Muscle layer of duodenum (tissue), 2 donors: ENCODE data around the gene THRA.

Experiments
- H3K27ac ChIP-seq: one replicate; pipeline ENCODE4 v1.7.0; 2013; ENCODE audit warnings: mild to moderate bottlenecking, low read length
- H3K27me3 ChIP-seq: one replicate; pipeline ENCODE4 v1.7.0; 2013; ENCODE audit warnings: low read depth, mild to moderate bottlenecking, control low read depth, low read length
- H3K36me3 ChIP-seq, 2 donors: one replicate each; pipeline ENCODE4 v1.7.0; 2013; ENCODE audit warnings: low read length in 2 of 2, control low read depth in 1 of 2, mild to moderate bottlenecking in 1 of 2; ENCODE audit not compliant: insufficient read depth in 2 of 2, control insufficient read depth in 1 of 2
- H3K4me1 ChIP-seq, 2 donors: one replicate each; pipeline ENCODE4 v1.7.0; 2013; ENCODE audit warnings: low read length in 2 of 2, mild to moderate bottlenecking in 2 of 2, control low read depth in 1 of 2, moderate library complexity in 1 of 2; ENCODE audit not compliant: insufficient read depth in 2 of 2, control insufficient read depth in 1 of 2
- H3K4me3 ChIP-seq, 2 donors: one replicate each; pipeline ENCODE4 v1.7.0; 2013; ENCODE audit warnings: low read length in 2 of 2, low read depth in 1 of 2, mild to moderate bottlenecking in 1 of 2
- H3K9me3 ChIP-seq, 2 donors: one replicate each; pipeline ENCODE4 v1.7.0; 2013; ENCODE audit warnings: low read length in 2 of 2, control low read depth in 1 of 2, mild to moderate bottlenecking in 1 of 2; ENCODE audit not compliant: control insufficient read depth in 1 of 2
- donor health status: healthy.

Gene THRA

GRCh38 chr17:40097931-40098845 lies 35.4 kb downstream of the THRA start:
- Histone ChIP-seq H3K36me3 (peaks cover 38 to 52% of the 10 kb centered on the region in 2 donors), H3K4me1 (peaks cover 43 to 67% of the 10 kb centered on the region in 2 donors), H3K27ac (peak overlapping the region; percentile 99), H3K27me3 (no peaks in the 10 kb centered on the region), H3K4me3 (peak overlapping the region; percentile 64 to 95), H3K9me3 (no peaks in the 10 kb centered on the region)

GRCh38 chr17:40098846-40099618 lies 36.3 kb downstream of the THRA start:
- H3K27me3 ChIP-seq: no peaks in the 10 kb centered on the region
- H3K27ac ChIP-seq: peak overlapping the region; percentile 99
- H3K9me3 ChIP-seq: no peaks in the 10 kb centered on the region
- H3K4me3 ChIP-seq: peak overlapping the region; percentile 88 to 95
- H3K4me1 ChIP-seq: peaks cover 51 to 66% of the 10 kb centered on the region in 2 donors
- peaks cover 30 to 43% of the 10 kb centered on the region in 2 donors for H3K36me3 ChIP-seq

GRCh38 chr17:40099619-40100418 lies 37.1 kb downstream of the THRA start:
- peak overlapping the region; percentile 98 for H3K27ac ChIP-seq
- no peaks in the 10 kb centered on the region for H3K27me3 ChIP-seq
- peaks cover 57 to 66% of the 10 kb centered on the region in 2 donors for H3K4me1 ChIP-seq
- H3K9me3 ChIP-seq: no peaks in the 10 kb centered on the region
- H3K36me3 ChIP-seq: peaks cover 23 to 38% of the 10 kb centered on the region in 2 donors
- peak overlapping the region; percentile 88 to 95 for H3K4me3 ChIP-seq

- Histone ChIP-seq H3K36me3 (peaks cover 18 to 32% of the 10 kb centered on the region in 2 donors), H3K27me3 (no peaks in the 10 kb centered on the region), H3K9me3 (no peaks in the 10 kb centered on the region), H3K27ac (peak within 1 kb of the TSS; percentile 98), H3K4me1 (peaks cover 62 to 66% of the 10 kb centered on the region in 2 donors), H3K4me3 (peak within 1 kb of the TSS; percentile 88 to 95)
Measured at GRCh38 chr17:40100419-40100668, 37.6 kb downstream of the THRA start, which contains the start of gene NR1D1. TSS of gene NR1D1 (minus strand) at chr17:40100589. CDS start at chr17:40100094, 495 bp downstream.

GRCh38 chr17:40100669-40101366 lies 38.1 kb downstream of the THRA start:
- peaks cover 18 to 30% of the 10 kb centered on the region in 2 donors for H3K36me3 ChIP-seq
- peaks cover 66 to 67% of the 10 kb centered on the region in 2 donors for H3K4me1 ChIP-seq
- H3K27me3 ChIP-seq: no peaks in the 10 kb centered on the region
- H3K9me3 ChIP-seq: no peaks in the 10 kb centered on the region
- H3K27ac ChIP-seq: peak overlapping the region; percentile 98
- H3K4me3 ChIP-seq: peak overlapping the region; percentile 88 to 95

GRCh38 chr17:40101367-40102210 lies 38.8 kb downstream of the THRA start:
- H3K27ac ChIP-seq: peak overlapping the region; percentile 98
- H3K4me1 ChIP-seq: peaks cover 66 to 69% of the 10 kb centered on the region in 2 donors
- H3K27me3 ChIP-seq: no peaks in the 10 kb centered on the region
- H3K36me3 ChIP-seq: peaks cover 11 to 23% of the 10 kb centered on the region in 2 donors
- peak overlapping the region; percentile 88 to 95 for H3K4me3 ChIP-seq
- H3K9me3 ChIP-seq: no peaks in the 10 kb centered on the region

GRCh38 chr17:40103071-40103661 lies 40.4 kb downstream of the THRA start:
- Histone ChIP-seq H3K27ac (peak overlapping the region; percentile 83), H3K9me3 (no peaks in the 10 kb centered on the region), H3K4me3 (no peak overlapping the region), H3K4me1 (peaks cover 64 to 67% of the 10 kb centered on the region in 2 donors), H3K27me3 (no peaks in the 10 kb centered on the region), H3K36me3 (peaks cover 0 to 9% of the 10 kb centered on the region in 2 donors)

GRCh38 chr17:40103688-40104087 lies 40.9 kb downstream of the THRA start:
- no peak overlapping the region for H3K4me3 ChIP-seq
- peak overlapping the region; percentile 83 for H3K27ac ChIP-seq
- peaks cover 0 to 4% of the 10 kb centered on the region in 2 donors for H3K36me3 ChIP-seq
- no peaks in the 10 kb centered on the region for H3K9me3 ChIP-seq
- no peaks in the 10 kb centered on the region for H3K27me3 ChIP-seq
- H3K4me1 ChIP-seq: peaks cover 62 to 65% of the 10 kb centered on the region in 2 donors

- H3K4me3 ChIP-seq: peak overlapping the region in 1 of 2 donors; percentile 29
- H3K36me3 ChIP-seq: peaks cover 0 to 4% of the 10 kb centered on the region in 2 donors
- H3K4me1 ChIP-seq: peaks cover 65 to 76% of the 10 kb centered on the region in 2 donors
- H3K27ac ChIP-seq: peak overlapping the region; percentile 37
- no peaks in the 10 kb centered on the region for H3K27me3 ChIP-seq
- H3K9me3 ChIP-seq: no peaks in the 10 kb centered on the region
Measured at GRCh38 chr17:40104594-40105486, 42.1 kb downstream of the THRA start.
